Suppressor macrophage (primary cell): ENCODE measurements around the gene NCKAP5.

Experiments
- DNase-seq, 4 experiments: peaks; one replicate each; pipeline ENCODE4 v3.0.0-alpha.2; 2020 to 2022

NCKAP5 gene

GRCh38 chr2:132681766-132682165 is 886.5 kb downstream of the NCKAP5 start:
- DNase-seq, result no peak

- DNase-seq, result no peak
Measured at GRCh38 chr2:132680544-132680943, 887.7 kb downstream of the NCKAP5 start.

- no peak for DNase-seq
Measured at GRCh38 chr2:132678483-132678882, 889.8 kb downstream of the NCKAP5 start.

GRCh38 chr2:132677661-132678060 is 890.6 kb downstream of the NCKAP5 start:
- no peak for DNase-seq

- no peak for DNase-seq
Measured at GRCh38 chr2:132676999-132677398, 891.3 kb downstream of the NCKAP5 start.

- no peak for DNase-seq
Measured at GRCh38 chr2:132671151-132671835, 897.0 kb downstream of the NCKAP5 start.

GRCh38 chr2:132670496-132671150 is 897.6 kb downstream of the NCKAP5 start:
- DNase-seq, result no peak

GRCh38 chr2:132669908-132670495 is 898.3 kb downstream of the NCKAP5 start, which contains the start of gene LYPD1:
Gene LYPD1 (minus strand): TSS chr2:132670205. CDS start chr2:132669932, 273 bp downstream.
- DNase-seq, result no peak

GRCh38 chr2:132668987-132669907 is 899.0 kb downstream of the NCKAP5 start:
- DNase-seq, result no peak

GRCh38 chr2:132668189-132668823 is 900.0 kb downstream of the NCKAP5 start:
- no peak for DNase-seq

- DNase-seq, result no peak
Measured at GRCh38 chr2:132667706-132668105, 900.6 kb downstream of the NCKAP5 start.

GRCh38 chr2:132665401-132666140 is 902.7 kb downstream of the NCKAP5 start:
- no peak for DNase-seq

GRCh38 chr2:132664096-132664495 is 904.2 kb downstream of the NCKAP5 start:
- no peak for DNase-seq

GRCh38 chr2:132662732-132663131 is 905.5 kb downstream of the NCKAP5 start:
- no peak for DNase-seq

- no peak for DNase-seq
Measured at GRCh38 chr2:132659331-132659730, 908.9 kb downstream of the NCKAP5 start.

GRCh38 chr2:132656266-132656975 is 911.8 kb downstream of the NCKAP5 start:
- DNase-seq, result no peak

GRCh38 chr2:132654968-132655367 is 913.3 kb downstream of the NCKAP5 start:
- DNase-seq, result no peak

- no peak for DNase-seq
Measured at GRCh38 chr2:132654335-132654734, 913.9 kb downstream of the NCKAP5 start.

GRCh38 chr2:132652474-132652873 is 915.8 kb downstream of the NCKAP5 start:
- no peak for DNase-seq

GRCh38 chr2:132651115-132652045 is 916.9 kb downstream of the NCKAP5 start:
- DNase-seq, result peak in 3 of 4 experiments; percentile 11 to 33 (median 23)
